Prostate gland (tissue), 2 donors: ENCODE data around the gene UVSSA.

Experiments used
- POLR2A ChIP-seq: fragments of 450-650 bp; IDR thresholded peaks from one replicate; pipeline ENCODE4 v1.6.1; 2016; ENCODE audit warnings: antibody characterized with exemption, mild to moderate bottlenecking
- POLR2AphosphoS5 ChIP-seq: sonication (generic); formaldehyde crosslinking; IDR thresholded peaks from one replicate; pipeline ENCODE4 v1.6.1; 2017; ENCODE audit warnings: antibody characterized with exemption
- TF ChIP-seq, protein P1 (sequence below), 4 experiments: fragments of 200-600 bp in 2 of 4; fragments of 450-650 bp in 2 of 4; sonication (generic) in 2 of 4; IDR thresholded peaks; 1 replicate in 3 of 4; 2 replicates in 1 of 4; pipeline ENCODE4 v1.5.1; 2016 to 2019; ENCODE audit warnings: antibody characterized with exemption in 4 of 4, mild to moderate bottlenecking in 2 of 4, moderate library complexity in 2 of 4

DNA sequence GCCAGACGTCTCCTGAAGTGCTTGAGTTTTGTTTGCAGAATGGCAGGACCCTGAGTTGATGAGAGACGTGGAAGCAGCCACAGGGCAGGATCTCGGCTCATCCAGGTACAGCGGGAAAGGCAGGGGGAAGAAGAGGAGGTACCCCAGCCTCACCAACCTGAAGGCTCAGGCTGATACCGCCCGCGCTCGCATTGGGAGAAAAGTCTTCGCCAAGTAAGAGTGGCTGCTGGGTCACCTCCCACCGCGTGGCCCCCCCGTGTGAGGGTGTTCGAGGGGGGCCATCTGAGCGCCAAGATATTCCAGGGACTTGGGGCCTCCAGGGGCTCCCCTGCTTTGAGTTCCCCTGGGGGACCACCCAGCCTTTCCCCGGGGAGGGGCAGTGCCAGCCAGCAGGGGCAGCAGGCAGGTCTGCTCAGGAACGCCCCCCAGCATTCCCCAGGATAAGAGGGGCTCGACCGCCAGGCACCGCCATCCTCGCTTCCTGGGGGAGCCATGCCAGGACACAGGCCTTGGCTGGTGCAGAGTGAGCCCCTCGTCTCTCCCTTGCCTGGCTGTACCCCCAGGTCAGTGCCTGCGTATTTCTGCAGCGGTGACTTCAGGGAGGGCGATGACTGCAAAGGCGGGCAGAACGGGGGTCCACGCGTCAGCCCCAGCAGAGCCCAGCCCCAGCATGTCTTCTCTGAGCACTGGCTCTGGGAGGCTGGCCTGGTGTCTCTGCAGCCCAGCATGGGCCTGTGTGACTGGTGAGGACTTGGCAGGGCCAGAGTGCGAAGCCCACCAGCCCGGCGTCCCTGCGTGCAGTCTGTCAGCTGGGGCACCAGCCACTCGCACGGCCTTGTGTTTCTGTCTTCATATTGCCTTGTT is 37.0 kb downstream of the UVSSA start:
- TF ChIP-seq, protein P1, sequence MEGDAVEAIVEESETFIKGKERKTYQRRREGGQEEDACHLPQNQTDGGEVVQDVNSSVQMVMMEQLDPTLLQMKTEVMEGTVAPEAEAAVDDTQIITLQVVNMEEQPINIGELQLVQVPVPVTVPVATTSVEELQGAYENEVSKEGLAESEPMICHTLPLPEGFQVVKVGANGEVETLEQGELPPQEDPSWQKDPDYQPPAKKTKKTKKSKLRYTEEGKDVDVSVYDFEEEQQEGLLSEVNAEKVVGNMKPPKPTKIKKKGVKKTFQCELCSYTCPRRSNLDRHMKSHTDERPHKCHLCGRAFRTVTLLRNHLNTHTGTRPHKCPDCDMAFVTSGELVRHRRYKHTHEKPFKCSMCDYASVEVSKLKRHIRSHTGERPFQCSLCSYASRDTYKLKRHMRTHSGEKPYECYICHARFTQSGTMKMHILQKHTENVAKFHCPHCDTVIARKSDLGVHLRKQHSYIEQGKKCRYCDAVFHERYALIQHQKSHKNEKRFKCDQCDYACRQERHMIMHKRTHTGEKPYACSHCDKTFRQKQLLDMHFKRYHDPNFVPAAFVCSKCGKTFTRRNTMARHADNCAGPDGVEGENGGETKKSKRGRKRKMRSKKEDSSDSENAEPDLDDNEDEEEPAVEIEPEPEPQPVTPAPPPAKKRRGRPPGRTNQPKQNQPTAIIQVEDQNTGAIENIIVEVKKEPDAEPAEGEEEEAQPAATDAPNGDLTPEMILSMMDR (IDR thresholded peaks at IDR 0.05), result no peak
- TF ChIP-seq POLR2AphosphoS5 (no peak), POLR2A (no peak)
